ENCODE data around the gene WDR11. TPM values are rescaled to one million over a fixed set of nuclear protein-coding genes. Genes with fewer than 3 reads are reported as not detected.

WDR11 gene
- total and polyA plus RNA-seq, 12 donors: 9.6 to 29.3 (median 14.5) TPM

DNA sequence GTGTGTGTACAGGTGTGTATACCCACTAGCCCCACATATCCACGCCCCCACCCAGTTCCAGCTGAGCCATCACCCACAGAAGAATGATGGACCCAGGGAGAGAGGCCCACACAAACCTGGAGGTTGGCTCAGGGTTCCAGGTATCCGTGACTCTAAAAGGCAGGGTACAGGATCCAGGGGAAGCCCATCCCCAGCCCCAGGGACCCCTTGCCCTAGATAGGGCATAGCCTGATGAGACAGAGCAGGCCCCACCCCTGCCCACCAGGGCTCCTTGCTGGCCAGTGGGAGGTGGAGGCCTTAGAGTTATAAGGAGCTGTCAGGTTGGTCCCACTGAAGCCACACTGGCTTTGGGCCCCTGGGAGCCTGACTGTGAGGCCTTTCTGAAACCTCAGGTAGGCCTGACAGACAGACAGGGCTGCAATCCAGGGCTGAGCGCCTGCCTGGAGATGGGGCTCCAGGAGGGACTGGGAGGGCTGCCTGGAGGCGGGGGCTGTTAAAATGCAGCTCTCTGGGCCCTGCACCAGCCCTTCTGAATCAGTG, 93.5 kb downstream of the WDR11 start:
- Histone ChIP-seq H3K27me3 (peaks cover 0 to 35% (median 21%) of the 10 kb centered on the region in 7 donors), H3K36me3 (no peaks in the 10 kb centered on the region), H3K9me3 (no peaks in the 10 kb centered on the region), H3K4me3 (no peak overlapping the region), H3K4me1 (peaks cover 5 to 18% (median 8%) of the 10 kb centered on the region in 9 donors), H3K27ac (no peak overlapping the region)
- WGBS, 2 donors: 97 to 98% methylated on average over 4 of the region's 4 CpGs
- no peak for DNase-seq
- intact Hi-C loops (cut with DNase I): loop anchor here (5.0 to 10.0 kb wide), 10 partner anchors 660 to 958 kb away; no protein-coding TSS in a partner anchor
- TF ChIP-seq, protein P1, sequence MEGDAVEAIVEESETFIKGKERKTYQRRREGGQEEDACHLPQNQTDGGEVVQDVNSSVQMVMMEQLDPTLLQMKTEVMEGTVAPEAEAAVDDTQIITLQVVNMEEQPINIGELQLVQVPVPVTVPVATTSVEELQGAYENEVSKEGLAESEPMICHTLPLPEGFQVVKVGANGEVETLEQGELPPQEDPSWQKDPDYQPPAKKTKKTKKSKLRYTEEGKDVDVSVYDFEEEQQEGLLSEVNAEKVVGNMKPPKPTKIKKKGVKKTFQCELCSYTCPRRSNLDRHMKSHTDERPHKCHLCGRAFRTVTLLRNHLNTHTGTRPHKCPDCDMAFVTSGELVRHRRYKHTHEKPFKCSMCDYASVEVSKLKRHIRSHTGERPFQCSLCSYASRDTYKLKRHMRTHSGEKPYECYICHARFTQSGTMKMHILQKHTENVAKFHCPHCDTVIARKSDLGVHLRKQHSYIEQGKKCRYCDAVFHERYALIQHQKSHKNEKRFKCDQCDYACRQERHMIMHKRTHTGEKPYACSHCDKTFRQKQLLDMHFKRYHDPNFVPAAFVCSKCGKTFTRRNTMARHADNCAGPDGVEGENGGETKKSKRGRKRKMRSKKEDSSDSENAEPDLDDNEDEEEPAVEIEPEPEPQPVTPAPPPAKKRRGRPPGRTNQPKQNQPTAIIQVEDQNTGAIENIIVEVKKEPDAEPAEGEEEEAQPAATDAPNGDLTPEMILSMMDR (IDR thresholded peaks at IDR 0.05): no peak
- ATAC-seq: no peak

DNA sequence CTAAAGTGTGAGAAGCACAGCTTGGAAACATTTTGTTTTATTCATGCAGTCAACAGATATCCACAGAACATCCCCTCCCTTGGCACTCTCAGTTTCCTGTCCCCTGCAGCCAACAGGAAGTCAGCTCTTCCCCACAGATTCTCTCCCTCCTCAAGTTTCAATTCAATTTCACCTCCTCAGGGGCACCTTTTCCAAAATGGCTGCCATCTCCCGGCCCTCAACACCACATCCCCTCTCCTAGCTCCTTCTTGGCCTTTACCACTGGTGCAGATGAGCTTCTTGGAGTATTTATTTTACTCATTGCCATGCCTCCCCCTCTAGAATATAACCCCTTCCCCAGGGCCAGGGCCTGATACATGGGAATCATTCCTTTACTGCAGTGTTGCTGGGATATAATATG, 94.0 kb downstream of the WDR11 start:
- no peak overlapping the region for H3K27ac ChIP-seq
- no peaks in the 10 kb centered on the region for H3K9me3 ChIP-seq
- no peaks in the 10 kb centered on the region for H3K36me3 ChIP-seq
- no peak overlapping the region for H3K4me3 ChIP-seq
- peaks cover 0 to 36% (median 21%) of the 10 kb centered on the region in 7 donors for H3K27me3 ChIP-seq
- intact Hi-C loops (cut with DNase I): loop anchor here in 9 of 10 donors (5.0 to 10.0 kb wide), 10 partner anchors 660 to 957 kb away; no protein-coding TSS in a partner anchor
- ATAC-seq (no peak), DNase-seq (no peak)
- TF ChIP-seq, protein P1 (IDR thresholded peaks at IDR 0.05): no peak
- 95 to 100% methylated on average over 1 of the region's 1 CpG for WGBS, 2 donors
- peaks cover 6 to 21% (median 13%) of the 10 kb centered on the region in 9 donors for H3K4me1 ChIP-seq

DNA sequence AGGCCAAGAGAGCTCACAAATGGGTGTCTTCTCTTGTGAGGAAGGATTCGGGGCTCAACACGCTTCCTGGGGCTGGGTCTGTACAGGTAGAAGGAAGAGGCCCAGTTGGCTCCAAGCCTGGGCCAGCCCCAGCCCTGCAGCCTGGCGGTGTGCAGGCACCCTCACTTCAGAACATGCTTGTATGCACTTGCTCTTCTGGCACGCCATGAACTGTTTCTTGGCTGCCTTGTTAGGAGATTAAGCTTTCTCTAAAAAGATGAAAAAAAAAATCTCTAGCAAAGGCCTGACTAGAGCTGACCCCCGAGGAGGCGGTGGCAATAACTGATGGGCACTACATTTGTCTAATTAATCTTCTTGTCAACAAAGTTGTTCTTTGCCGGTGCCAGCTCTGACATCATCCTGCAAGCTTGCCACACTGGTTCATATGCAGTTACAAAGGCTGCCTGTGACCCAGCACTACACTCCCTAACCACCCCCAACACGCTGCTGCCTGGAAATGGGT, 94.7 kb downstream of the WDR11 start:
- WGBS, 2 donors: 63% methylated on average over 8 of the region's 8 CpGs
- DNase-seq (no peak), ATAC-seq (peak in 1 of 8 donors; percentile 41)
- H3K9me3 ChIP-seq: no peaks in the 10 kb centered on the region
- H3K4me1 ChIP-seq: peaks cover 6 to 21% (median 14%) of the 10 kb centered on the region in 9 donors
- TF ChIP-seq, protein P1 (IDR thresholded peaks at IDR 0.05): no peak
- H3K4me3 ChIP-seq: no peak overlapping the region
- no peaks in the 10 kb centered on the region for H3K36me3 ChIP-seq
- H3K27me3 ChIP-seq: peaks cover 0 to 39% (median 27%) of the 10 kb centered on the region in 7 donors
- H3K27ac ChIP-seq: no peak overlapping the region
- intact Hi-C loops (cut with DNase I): loop anchor here in 9 of 10 donors (5.0 to 10.0 kb wide), 10 partner anchors 659 to 956 kb away; no protein-coding TSS in a partner anchor

DNA sequence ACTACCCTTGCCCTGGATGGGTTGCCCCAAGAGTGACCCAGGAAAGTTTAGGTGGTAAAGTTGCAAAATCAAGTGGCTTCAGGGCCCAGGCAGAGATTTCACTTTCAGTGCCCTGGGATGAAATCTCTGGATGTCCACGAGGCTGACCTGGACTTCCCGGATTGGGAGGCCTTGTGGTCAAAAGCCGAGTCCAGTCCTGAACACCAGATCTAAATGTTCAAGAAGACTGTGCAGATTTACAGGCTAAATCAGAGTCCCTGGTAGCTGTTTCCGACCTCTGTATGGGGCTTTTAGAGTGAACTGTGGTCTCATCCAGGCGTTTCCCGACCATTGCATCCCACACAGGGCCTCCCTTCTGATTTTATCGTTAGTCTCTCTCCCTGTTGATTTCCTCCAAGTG, 95.3 kb downstream of the WDR11 start:
- H3K9me3 ChIP-seq: no peaks in the 10 kb centered on the region
- H3K27ac ChIP-seq: no peak overlapping the region
- no peak overlapping the region for H3K4me3 ChIP-seq
- H3K36me3 ChIP-seq: no peaks in the 10 kb centered on the region
- ATAC-seq (no peak), DNase-seq (no peak)
- intact Hi-C loops (cut with DNase I): loop anchor here in 9 of 10 donors (5.0 to 10.0 kb wide), 10 partner anchors 658 to 956 kb away; no protein-coding TSS in a partner anchor
- 73 to 75% methylated on average over 7 of the region's 7 CpGs for WGBS, 2 donors
- peaks cover 6 to 21% (median 14%) of the 10 kb centered on the region in 9 donors for H3K4me1 ChIP-seq
- TF ChIP-seq, protein P1 (IDR thresholded peaks at IDR 0.05): no peak
- peaks cover 0 to 39% (median 34%) of the 10 kb centered on the region in 7 donors for H3K27me3 ChIP-seq

Measured in heart right ventricle (tissue), 16 donors.